ENCODE data around the gene PHLPP1. TPM values are rescaled to one million over a fixed set of nuclear protein-coding genes. Genes with fewer than 3 reads are reported as not detected.

The PHLPP1 gene
- total RNA-seq, 2 donors from 2014 or later, result 7.8 to 10.5 TPM

DNA sequence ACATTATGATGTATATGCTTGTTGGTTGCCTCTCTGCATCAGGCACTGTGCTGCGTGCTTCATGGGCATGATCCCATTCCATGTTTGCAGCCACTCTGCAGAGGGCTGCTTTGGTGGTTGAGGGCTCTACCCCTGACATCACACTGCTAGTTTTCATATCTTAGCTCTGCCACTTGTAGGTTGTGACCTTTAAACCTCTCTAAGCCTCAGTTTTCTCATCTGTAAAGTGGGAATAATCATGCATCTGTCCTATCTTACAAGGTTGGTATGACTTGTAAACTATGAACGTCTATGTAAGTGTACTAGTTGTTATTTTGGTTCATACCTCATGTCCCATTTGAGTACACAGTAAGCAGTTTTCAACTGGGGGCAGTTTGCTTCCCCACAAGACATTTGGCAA lies 260.4 kb downstream of the PHLPP1 start:
- ATAC-seq, result no peak
- no peak for DNase-seq (ENCODE audit: low spot score in 2 of 2)
- Mint-ChIP-seq H3K9me3 (no peaks in the 10 kb centered on the region), H3K27ac (no peak overlapping the region), H3K36me3 (no peaks in the 10 kb centered on the region)

DNA sequence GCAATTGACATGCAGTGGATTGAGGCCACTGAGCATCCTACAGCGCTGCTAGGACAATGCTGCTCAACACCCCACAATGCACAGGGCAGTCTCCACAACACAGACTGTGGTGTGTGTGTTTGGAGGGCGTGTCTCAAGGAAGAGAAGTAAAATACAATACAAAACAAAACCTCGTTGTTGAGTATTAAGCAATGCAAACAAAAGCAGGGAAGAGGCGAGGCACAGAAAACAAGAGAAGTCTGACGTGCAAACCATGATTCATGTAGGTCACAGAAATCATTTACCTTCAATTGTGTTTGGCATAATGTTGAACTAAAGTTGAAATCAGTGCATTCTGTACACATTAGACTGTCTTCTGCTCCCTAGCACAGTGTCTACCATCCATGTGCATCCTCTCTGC lies 260.9 kb downstream of the PHLPP1 start:
- Mint-ChIP-seq H3K27ac (no peak overlapping the region), H3K9me3 (no peaks in the 10 kb centered on the region), H3K36me3 (no peaks in the 10 kb centered on the region)
- DNase-seq (ENCODE audit: low spot score in 2 of 2), result no peak
- no peak for ATAC-seq

DNA sequence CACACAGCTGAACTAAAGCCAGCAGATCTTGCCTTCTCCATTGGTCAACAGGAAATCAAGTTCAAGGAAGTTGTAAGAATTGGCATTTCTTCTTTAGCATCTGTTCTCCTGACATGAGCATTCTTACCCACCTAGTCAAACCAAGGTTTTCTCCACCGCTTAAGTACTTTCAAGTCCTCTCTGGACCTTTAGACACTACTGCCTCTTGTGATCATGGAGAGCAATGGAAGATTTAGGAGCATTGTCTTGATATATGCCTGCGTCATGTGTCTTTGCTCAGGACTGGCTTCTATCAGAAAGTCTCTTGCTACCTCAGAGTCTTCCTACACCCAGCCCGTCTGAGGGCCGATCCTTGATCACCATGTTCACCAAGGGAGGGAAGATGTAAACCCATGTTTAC lies 262.2 kb downstream of the PHLPP1 start:
- no peak for ATAC-seq
- Mint-ChIP-seq H3K36me3 (no peaks in the 10 kb centered on the region), H3K9me3 (no peaks in the 10 kb centered on the region), H3K27ac (no peak overlapping the region)
- no peak for DNase-seq (ENCODE audit: low spot score in 2 of 2)

DNA sequence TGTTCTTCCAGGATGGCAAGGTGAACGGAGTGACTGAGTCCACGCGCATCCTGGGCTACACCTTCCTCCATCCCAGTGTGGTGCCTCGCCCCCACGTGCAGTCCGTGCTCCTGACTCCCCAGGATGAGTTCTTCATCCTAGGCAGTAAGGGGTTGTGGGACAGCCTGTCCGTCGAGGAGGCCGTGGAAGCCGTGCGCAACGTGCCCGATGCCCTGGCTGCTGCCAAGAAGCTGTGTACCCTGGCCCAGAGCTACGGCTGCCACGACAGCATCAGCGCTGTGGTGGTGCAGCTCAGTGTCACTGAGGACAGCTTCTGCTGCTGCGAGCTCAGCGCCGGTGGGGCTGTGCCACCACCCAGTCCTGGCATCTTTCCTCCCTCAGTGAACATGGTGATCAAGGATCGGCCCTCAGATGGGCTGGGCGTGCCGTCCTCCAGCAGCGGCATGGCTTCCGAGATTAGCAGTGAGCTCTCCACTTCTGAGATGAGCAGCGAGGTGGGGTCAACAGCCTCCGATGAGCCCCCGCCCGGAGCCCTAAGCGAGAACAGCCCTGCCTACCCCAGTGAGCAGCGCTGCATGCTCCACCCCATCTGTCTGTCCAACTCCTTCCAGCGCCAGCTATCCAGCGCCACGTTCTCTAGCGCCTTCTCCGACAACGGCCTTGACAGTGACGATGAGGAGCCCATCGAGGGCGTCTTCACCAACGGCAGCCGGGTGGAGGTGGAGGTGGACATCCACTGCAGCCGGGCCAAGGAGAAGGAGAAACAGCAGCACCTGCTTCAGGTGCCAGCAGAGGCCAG lies 263.1 kb downstream of the PHLPP1 start:
- no peak for ATAC-seq
- no peak for DNase-seq (ENCODE audit: low spot score in 2 of 2)
- Mint-ChIP-seq H3K36me3 (no peaks in the 10 kb centered on the region), H3K27ac (no peak overlapping the region), H3K9me3 (no peaks in the 10 kb centered on the region)

DNA sequence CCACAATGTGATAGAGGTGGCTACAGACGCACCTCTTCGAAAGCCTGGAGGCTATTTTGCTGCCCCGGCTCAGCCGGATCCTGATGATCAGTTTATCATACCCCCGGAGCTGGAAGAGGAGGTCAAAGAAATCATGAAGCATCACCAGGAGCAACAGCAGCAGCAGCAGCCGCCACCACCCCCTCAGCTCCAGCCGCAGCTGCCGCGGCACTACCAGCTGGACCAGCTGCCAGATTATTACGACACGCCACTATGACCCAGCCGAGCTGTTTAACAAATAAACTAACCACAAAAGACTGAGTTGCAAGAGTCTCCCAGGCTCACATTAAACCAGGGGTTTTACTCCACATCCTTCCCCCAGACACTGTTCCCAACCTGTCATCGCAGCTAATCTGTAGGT lies 263.8 kb downstream of the PHLPP1 start:
- H3K27ac Mint-ChIP-seq, result no peak overlapping the region
- H3K36me3 Mint-ChIP-seq, result no peaks in the 10 kb centered on the region
- no peak for ATAC-seq
- H3K9me3 Mint-ChIP-seq, result no peaks in the 10 kb centered on the region
- DNase-seq (ENCODE audit: low spot score in 2 of 2), result no peak

DNA sequence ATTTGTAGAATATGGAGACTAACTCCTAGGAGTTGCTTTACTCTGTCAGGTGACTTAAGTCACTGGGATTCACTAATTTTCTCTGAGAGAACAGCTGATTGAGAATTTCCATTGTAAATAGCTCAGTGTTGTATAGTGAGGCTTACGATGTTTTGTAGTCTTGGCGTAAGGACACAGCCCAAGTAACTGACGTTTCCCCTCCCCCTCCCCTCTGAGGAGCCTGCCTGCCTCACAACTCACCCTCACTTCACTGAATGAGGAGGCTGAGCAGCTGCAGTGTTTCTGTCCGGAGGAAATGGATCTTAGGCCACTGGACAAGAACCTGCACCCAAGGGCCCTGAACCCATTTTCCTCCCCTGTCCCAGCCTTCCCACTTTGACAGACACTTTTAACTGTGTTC lies 264.6 kb downstream of the PHLPP1 start:
- peak overlapping the region in 1 of 2 donors; percentile 53 for H3K27ac Mint-ChIP-seq
- no peaks in the 10 kb centered on the region for H3K36me3 Mint-ChIP-seq
- DNase-seq (ENCODE audit: low spot score in 2 of 2) (no peak), ATAC-seq (no peak)
- H3K9me3 Mint-ChIP-seq, result no peaks in the 10 kb centered on the region

DNA sequence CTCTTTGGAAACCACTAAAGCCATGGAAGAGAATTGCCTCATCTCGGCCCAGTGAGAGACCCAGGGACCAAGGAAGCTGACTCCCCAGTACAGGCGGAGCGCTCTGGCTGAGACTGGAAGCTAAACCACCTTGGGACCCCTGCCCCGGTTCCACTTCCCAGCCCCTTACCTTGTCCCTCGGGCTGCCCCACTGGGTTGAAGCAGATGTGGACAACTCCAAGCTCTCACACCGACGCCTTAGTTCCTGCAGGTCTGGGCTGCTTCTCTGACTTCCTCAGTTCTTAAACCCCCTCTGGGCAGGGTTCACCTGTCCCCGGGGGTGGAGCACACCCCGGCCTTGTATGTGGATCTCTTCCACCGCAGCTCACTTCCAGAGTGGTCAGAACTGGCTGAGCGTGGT lies 266.2 kb downstream of the PHLPP1 start:
- ATAC-seq (no peak), DNase-seq (ENCODE audit: low spot score in 2 of 2) (no peak)
- Mint-ChIP-seq H3K27ac (no peak overlapping the region), H3K36me3 (no peaks in the 10 kb centered on the region), H3K9me3 (no peaks in the 10 kb centered on the region)

DNA sequence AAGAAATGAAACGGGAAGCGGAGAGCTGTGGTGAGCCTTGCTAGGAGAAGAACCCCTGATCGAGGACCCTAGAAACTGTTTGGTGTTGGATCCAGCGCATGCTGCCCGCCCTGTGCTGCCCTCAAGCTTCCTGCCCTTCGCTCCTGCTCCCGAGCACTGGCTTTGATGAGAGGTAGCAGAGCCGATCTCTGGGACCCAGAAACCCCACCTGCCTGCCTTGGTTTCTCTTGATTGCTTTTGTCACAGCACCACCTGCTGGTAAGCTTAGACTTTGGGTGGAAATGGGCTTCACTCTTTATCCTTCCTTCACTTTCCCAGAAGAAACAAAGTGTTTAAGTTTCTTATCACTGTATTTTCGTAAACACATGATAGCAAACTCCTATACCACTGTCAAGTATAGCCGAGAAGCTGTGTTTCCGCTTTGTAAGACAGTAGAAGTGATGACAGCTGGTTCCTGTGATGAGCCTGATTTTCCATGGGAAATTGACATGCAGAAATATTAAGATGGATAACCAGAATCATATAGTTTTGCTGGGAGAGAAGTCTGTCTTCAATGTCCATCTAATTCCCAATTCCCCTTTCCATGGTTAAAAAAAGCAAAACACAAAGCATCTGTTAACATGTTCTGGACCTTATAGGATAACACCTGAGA lies 267.4 kb downstream of the PHLPP1 start:
- no peaks in the 10 kb centered on the region for H3K36me3 Mint-ChIP-seq
- H3K27ac Mint-ChIP-seq, result no peak overlapping the region

DNA sequence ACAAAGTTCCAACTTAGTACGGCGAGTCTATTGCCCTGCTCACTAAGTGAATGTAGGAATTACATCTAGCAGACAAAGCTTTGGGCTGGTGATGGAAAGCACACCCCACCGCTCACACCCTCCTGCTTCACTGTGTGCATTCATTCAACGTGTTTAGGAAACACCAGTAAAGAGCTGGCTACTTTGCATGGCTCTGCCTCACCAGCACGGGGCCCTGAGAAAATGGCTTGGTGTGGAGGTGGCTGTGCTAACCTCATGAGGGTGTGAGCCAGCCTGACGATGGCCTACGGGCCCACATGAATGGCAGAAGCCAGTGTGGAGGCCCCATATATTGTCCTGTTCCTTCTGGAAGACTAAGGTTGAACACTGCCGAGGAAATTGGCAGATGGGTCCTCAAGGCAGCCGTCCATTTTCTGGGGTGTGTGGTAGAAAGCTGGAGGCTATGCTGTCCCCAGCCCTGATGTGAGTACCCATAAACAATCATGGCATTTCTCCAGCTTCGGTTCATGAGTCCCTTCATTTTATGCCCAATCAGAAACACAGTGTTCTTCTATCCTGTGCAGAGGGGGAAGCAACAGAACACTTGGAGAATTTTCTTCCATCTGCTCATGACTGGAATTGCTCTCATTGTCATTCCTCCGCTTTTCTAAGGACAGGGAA lies 269.4 kb downstream of the PHLPP1 start:
- no peak overlapping the region for H3K27ac Mint-ChIP-seq
- H3K9me3 Mint-ChIP-seq, result no peaks in the 10 kb centered on the region
- H3K36me3 Mint-ChIP-seq, result no peaks in the 10 kb centered on the region
- no peak for DNase-seq (ENCODE audit: low spot score in 2 of 2)
- ATAC-seq, result no peak

More for the DNA sequence above, 267.4 kb downstream of the PHLPP1 start:
- no peaks in the 10 kb centered on the region for H3K9me3 Mint-ChIP-seq
- ATAC-seq (peak; percentile 56 to 75), DNase-seq (ENCODE audit: low spot score in 2 of 2) (peak in 1 of 2 donors; percentile 62)

DNA sequence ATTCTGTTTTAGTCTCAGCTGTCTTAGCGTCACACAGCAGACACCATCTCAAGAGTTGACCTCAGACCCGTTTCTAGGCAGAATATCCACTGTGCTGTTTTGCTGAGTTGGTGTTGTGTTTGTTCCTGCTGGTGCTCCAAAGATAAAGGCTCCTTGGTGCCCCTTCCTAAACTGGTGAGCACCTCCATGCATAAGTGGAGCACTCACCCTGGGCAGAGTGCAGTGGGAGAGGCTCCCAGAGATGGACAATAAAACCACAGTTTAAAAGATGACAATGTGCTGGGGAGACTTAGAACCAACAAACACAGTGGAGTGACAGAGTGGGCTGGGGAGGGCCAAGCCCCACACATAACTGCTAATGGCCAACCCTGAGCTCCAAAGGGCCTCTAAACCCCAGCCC lies 271.1 kb downstream of the PHLPP1 start:
- Mint-ChIP-seq H3K36me3 (no peaks in the 10 kb centered on the region), H3K9me3 (no peaks in the 10 kb centered on the region), H3K27ac (no peak overlapping the region)
- no peak for ATAC-seq
- no peak for DNase-seq (ENCODE audit: low spot score in 2 of 2)

DNA sequence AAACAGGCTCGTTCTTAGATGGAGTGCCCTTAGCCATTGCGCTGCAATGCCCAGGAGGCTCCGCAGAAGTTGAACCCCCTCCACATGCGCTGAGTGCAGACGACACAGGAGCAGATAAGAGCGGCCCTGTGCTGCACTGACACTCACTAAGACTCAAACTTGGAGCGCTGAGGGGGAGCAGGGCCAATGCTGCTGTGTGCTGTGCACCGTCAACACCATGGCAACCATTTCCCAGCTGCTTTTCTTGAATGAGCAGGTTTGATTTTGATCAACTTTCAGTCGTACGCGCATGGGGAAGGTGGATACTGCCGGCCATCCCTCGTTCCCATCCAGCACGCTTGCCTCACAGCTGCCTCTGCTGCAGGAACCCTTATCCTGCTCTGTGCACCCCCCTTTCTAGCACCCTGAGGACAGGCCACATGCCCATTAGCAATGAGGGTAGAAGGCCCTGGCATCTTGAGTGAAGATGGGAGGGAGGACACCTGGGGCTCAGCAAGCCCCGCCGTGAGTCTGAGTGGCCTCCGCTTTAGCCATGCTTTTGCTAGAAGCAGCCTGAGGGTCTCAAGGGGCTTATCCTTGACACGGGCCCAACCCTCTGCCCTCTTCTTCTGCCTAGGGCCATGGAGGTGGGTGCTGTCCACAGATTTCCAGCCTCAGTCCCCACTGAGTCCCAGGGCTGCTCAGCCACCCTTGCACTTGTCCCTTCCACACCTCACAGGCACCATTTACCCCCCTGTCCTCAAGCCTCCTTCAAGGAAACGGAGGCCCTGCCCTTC lies 271.9 kb downstream of the PHLPP1 start:
- Mint-ChIP-seq H3K36me3 (no peaks in the 10 kb centered on the region), H3K9me3 (no peaks in the 10 kb centered on the region), H3K27ac (no peak overlapping the region)
- DNase-seq (ENCODE audit: low spot score in 2 of 2) (no peak), ATAC-seq (no peak)

DNA sequence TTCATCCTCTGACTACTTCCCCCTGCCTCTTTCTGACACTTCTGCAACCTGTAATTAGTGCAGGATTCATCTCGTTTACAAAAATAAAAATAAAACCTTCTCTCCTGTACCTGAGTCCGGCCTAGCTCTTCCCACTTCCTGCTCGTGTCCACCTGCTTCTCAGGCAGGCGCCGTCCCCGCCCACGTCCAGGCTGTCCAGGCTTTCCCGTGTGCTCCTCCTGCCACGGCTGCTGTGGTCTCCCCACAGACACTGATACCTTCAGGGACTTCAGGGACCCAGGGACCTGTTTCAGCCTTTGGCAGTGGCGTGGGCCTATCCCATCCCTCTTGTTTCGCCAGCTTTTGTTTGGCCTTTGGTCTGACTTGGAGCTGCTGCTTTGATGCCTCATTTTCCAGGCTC lies 272.5 kb downstream of the PHLPP1 start:
- Mint-ChIP-seq H3K36me3 (no peaks in the 10 kb centered on the region), H3K27ac (no peak overlapping the region), H3K9me3 (no peaks in the 10 kb centered on the region)
- ATAC-seq, result no peak
- DNase-seq (ENCODE audit: low spot score in 2 of 2), result no peak

DNA sequence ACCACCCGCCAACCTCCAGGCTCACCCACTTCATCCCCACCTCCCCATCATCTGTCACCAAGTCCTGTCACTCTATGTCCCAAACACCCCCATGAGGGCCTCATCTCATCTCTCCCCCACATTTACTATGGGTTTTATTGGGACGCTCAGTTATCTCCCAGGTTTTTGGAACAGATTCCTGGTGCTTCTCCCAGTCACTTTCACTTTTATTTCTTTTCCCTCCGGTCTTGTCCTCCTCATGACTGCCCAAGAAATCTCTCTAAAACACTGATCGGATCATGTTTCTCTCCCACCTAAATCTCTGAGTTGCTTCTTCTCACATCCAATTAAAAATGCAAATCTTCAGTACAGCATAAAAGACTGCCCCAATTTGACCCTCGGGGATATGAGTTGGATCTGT lies 273.1 kb downstream of the PHLPP1 start:
- Mint-ChIP-seq H3K36me3 (no peaks in the 10 kb centered on the region), H3K27ac (peak overlapping the region; percentile 24 to 61), H3K9me3 (no peaks in the 10 kb centered on the region)
- no peak for ATAC-seq
- DNase-seq (ENCODE audit: low spot score in 2 of 2), result no peak

DNA sequence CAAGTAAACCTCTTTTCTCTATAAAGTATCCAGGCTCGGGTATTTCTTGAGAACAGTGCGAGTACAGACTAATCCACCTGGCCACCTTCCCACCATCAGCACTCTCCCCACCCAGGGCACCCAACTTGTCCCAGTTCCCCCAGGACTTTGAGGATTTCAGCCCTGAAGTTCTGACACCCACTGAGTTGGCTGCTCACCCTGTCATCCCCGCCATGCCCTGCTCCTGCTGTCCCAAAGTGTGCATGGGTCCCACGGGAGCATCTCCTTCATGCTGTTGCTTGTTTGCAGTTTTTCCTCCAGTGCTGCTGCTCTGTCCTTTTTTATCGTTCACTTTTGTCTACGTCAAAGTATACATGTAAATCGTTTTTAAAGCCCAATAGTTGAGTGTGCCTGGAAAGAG lies 273.9 kb downstream of the PHLPP1 start:
- Mint-ChIP-seq H3K27ac (peak overlapping the region in 1 of 2 donors; percentile 61), H3K36me3 (no peaks in the 10 kb centered on the region), H3K9me3 (no peaks in the 10 kb centered on the region)
- DNase-seq (ENCODE audit: low spot score in 2 of 2) (no peak), ATAC-seq (no peak)

DNA sequence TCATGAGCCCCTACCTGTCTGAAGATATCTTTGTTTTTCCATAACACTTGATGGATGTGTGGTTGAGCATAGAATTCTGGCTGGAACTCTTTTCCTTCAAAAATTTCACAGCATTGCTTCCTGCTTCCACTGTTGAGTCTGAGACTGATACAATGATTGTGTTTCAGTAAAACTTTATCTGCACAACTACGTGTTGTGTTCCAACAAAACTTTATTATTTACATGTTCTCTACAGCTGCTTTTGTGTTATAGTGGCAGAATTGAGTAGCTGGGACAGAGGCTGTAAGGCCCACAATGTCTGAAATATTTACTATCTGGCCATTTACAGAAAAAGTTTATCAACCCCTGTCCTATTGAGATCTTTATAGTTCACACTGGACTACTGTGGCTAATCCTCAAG lies 275.3 kb downstream of the PHLPP1 start:
- ATAC-seq (no peak), DNase-seq (ENCODE audit: low spot score in 2 of 2) (no peak)
- Mint-ChIP-seq H3K27ac (no peak overlapping the region), H3K9me3 (no peaks in the 10 kb centered on the region), H3K36me3 (no peaks in the 10 kb centered on the region)

DNA sequence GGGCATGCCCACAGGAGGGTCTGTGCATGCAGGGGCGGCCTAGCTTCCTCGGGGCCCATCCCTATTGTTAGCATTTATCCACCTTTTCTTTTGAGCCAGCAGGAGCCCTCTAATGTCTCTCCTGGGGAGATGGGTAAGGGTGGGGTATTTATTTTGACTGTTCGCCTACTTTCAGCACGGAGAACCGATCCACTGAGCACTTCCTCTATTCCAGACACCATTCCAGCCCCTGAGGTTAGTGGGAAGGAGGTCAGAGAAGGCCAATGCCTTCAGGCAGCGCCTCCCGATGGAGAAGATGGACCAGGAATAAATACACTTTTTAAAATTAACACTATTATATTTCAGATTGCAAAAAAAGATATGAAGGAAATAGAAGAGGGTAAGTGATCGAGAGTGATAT lies 276.0 kb downstream of the PHLPP1 start:
- H3K9me3 Mint-ChIP-seq, result no peaks in the 10 kb centered on the region
- ATAC-seq, result no peak

DNA sequence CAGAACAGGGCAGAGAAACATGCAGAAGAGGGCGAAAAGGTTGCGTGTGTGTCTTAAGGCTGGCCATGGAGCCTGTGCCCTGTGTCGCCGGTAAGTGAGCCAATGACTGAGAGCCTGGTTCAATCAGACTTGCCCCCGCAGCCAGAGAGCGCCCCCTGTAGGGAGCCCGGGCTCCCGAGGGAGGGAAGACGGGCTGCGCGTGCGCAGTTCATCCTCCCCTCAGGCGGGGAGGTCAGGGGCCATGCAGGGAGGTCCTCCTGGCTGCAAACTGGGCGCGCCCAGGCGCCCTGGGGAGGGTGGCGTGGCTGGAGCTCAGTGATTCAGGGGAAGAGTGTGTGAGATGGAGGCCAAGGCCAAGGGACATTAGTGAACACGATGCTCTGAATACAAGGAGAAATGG lies 276.6 kb downstream of the PHLPP1 start:
- ATAC-seq, result no peak
- Mint-ChIP-seq H3K27ac (no peak overlapping the region), H3K9me3 (no peaks in the 10 kb centered on the region), H3K36me3 (no peaks in the 10 kb centered on the region)
- no peak for DNase-seq (ENCODE audit: low spot score in 2 of 2)

More for the DNA sequence above, 276.0 kb downstream of the PHLPP1 start:
- no peak for DNase-seq (ENCODE audit: low spot score in 2 of 2)
- H3K27ac Mint-ChIP-seq, result no peak overlapping the region
- no peaks in the 10 kb centered on the region for H3K36me3 Mint-ChIP-seq

Measured in activated naive CD4-positive, alpha-beta T cell treated with anti-CD3 and anti-CD28 coated beads, Interleukin-2, amount 50 U/mL, for 72 hours (primary cell).